NCI-H748 (cell line): ENCODE measurements around the gene ADCY3.
"Not testable (repeated sequence)": the region's sequence is repeated elsewhere in the genome, so short reads cannot be mapped to it uniquely, and the experiment has no call there.

ENCODE experiments used
- DNase-seq: peaks from one replicate; lab custom pipeline; 2025; ENCODE audit not compliant: unreplicated experiment; lab: John Stamatoyannopoulos, UW

ADCY3 gene

DNA sequence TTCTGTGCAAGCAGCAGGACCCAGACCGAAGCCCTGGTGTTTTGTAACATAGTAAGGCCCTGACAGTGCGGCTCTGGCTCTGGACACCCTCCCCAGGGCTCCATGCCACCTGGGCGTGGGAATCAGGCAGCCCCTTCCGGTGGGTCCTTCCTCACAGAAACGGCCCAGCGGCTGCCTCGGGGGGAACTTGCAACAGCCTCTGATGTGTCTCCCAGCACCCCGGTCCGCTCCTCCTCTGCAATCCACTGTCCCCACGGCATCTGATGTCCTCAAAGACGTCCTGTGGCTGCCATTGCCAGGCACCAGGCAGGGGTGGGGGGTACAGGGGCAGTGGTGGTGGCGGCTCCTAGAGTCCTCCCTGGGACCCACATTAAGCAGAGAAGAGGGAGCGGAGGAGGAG, 68.0 kb downstream of the ADCY3 start:
- DNase-seq: no peak

DNA sequence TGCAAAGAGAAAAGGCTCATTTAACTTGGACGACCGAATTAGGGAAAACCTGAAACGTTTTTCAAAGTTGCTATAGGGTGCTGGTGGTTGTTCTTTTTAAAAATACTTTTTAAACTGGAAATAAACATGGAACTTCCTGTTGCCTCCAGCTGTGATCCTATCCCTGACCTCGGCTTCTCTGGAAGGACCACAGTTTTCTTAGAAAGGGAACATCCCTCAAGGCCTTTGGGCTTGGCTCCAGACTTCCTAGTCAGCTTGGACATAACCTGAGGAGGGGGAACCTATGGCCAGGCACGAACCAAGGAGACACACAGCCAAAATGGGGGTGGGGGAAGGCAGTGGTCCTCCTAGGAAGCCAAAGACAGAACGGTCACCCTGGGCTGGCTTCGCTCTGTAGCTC, 69.1 kb downstream of the ADCY3 start:
- DNase-seq: no peak

DNA sequence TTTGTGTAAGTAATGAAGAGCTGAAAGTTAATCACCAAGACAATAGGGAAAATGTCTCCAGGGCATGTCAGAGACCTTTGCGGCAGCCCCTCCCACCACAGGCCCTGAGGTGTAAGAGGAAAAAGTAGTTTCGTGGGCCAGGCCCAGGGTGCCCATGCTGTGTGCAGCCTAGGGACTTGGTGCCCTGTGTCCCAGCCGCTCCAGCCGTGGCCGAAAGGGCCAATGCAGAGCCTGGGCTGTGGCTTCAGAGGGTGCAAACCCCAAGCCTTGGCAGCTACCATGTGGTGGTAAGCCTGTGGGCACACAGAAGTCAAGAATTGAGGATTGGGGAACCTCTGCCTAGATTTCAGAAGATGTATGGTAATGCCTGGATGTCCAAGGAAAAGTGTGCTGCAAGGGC, 74.3 kb downstream of the ADCY3 start:
- no peak for DNase-seq

DNA sequence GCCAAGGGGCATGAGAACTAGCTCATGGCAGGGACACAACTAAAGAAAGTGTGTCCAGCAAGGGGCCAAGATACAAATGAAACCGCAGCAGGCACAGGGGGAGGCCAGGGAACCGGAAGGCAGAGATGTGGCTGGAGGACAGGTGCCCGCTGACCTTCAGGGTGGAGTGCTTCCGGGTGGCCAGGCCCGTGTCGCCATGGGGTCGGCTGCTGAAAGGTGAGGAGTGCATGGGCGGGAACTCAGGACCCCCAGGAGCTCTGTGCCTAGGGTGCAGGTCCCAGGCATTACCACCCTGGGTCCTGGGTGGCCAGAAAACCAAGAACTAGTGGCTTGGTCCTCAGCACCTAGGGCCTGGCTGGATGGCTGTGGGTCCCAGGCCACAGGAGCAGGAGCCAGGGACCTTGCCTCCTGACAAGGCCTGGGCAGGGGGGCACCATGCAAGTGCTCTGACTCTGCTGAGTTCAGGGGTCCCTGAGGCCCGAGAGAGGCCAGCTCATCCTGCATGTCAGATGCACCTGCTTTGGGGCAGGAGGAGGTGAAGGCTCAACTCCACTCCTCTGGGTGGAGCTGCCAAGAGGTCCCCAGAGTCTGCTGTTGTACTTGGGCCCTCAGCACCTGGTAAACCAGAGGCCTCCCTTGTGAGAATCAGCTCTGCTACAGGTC, 75.9 kb downstream of the ADCY3 start:
- DNase-seq: no peak

DNA sequence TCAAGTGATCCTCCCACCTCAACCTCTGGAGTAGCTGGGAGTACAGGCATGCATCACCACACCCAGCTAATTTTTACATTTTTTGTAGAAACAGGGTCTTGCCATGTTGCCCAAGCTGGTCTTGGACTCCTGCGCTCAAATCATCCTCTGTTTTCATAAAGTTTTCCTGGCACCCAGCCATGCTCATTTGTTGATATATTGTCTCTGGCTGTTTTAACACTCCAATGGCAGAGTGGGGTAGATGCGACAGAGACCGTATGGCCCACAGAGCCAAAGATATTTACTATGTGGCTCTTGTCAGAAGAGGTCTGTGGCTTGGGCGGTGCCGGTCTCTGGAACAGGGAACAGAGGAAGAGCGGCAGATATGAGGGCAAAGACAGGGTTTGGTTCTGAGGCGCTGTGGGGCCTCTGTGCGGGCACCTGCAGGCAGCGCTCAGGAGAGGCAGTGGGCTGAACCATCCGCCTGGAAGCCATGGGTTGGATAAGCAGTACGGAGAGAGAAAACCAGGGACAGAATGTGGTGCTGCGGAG, 76.6 kb downstream of the ADCY3 start:
- DNase-seq: no peak

DNA sequence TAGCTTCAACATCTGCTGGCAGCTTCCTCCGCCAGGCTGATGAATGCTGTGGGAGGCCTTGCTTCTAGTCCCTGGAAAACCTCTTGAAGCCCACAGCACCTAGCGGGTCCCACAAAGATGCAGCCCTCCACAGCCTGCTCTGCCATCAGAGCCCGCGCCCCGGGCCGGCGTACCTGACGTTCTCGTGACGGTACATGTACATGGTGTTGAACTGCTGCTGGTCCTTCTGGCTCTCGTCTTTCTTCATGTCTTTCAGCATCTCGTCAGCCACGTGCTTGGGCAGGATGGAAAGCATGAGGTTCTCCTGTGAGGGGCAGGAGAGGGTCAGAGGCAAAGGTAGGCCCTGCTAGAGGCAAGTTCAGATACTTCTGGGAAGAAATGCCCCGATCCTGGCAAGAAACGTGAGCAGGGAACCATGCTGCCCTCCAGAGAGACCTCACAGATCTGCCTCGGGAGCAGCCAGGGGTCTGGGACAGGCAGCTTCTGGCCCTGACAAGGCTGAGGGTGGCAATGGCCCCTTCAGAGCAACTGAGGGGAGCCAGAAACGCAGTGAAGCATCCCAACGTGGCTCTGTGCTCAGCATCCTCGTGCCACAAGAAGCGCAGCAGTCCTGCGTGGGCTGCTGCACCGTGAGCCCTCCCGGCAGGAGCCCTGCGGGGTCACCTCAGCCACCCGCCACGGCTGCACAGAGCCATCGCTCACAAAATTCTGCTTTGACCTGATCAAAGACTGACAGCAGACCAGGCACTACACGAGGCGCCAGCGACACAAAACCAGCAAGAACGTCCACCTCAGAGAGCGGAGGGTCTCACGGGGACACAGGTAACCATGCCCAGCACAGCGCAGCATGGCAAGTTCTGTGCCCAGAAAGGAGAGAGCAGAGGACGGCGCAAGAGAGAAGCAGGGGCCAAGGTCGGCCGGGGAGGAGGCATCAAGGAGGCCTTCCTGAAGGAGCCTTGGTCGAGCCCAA, 77.7 kb downstream of the ADCY3 start:
- no peak for DNase-seq

DNA sequence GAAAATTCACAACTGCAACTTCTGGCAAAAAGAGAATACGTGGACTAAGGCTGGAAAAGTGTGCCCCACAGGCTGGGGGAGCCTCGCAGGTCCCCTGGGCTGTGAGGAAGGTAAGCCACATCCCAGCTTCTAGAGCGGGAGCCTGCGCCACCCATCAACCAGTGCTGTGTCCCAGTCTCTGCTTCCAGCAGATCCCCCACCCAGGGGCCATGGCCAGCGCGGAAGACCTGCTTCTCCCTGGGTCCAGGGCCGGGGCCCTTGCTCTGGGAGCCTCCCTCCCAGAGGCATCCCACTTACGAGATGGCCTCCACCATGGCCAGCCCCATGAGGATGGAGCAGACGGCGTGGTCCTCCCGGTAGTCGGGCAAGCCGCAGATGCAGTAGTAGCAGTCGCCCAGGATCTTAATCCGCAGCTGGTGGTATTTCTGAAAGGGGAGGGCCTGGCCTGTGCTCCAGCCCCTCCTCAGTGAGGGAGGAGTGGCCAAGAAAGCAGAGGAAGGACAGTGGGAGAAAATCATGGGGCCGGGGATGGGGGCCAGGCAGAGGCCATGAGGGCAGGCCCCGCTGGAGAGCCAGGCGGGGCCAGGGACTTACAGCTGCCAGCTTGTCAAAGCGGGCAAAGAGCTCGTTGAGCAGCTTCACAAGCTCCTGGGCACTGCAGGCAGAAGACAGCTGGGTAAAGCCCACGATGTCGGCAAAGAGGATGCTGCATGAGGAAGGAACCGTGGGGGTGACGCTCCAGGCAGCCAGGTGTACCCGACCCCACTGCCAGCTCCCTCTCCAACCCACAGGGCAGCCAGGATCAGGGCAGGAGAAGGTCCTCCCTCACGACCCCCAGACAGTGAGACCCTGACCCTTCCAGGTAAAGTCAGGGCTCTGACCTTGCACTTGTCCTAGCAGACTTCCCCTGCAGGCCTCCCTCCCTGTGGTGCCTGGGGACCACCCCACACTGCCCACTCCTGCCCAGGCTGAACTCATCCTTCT, 78.8 kb downstream of the ADCY3 start:
- DNase-seq: no peak

DNA sequence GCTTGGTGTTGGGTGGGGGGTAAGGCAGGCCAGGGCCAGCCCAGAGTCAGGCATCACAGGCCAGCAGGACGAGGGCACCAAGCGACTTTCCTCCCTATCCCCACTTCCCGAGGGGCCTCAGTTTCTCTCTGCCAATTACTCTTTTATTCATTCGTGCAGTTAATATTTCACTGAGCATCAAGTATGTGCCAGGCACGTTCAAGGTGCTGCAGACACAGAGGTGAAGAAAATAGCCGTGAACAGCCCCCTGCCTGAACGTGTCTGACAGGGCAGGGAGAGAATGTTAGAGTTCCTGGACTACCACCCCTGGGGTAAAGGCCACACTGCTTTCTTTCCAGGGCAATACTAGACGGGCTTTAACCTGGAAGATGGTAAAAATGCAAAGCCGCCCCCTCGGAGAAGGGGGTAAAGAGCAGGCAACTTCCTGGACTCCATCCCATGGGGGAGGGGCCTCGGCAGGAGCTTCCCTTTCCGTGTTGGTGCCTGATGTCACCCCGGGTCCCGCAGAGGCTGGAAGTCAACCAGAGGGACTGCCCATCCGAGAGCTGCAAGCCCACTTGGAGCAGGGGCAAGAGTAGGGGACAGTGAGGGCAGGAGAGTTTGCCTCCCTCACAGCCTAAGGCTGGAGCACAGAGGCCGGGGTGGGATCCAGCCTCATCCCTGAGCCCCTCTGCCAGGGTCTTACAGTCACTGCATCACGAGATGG, 79.7 kb downstream of the ADCY3 start:
- DNase-seq: no peak

DNA sequence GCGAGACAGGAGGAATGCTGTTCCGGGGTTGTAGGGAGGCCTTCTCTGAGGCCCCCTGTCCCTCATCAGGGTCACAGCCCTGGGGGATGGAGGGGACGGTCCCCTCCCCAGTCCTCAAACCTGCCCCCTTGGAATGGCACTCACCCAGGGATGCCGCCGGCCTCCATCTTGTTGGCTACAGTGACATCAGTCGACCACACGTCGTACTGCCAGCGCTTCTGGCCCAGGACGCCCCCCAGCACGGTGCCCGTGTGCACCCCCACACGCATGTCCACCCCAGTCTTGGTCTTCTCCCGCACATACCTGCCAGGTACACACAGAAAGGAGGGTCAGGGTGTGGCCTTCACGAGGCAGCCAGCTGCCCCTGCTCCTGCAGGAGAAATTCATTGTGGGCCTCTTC, 80.3 kb downstream of the ADCY3 start:
- DNase-seq: no peak

DNA sequence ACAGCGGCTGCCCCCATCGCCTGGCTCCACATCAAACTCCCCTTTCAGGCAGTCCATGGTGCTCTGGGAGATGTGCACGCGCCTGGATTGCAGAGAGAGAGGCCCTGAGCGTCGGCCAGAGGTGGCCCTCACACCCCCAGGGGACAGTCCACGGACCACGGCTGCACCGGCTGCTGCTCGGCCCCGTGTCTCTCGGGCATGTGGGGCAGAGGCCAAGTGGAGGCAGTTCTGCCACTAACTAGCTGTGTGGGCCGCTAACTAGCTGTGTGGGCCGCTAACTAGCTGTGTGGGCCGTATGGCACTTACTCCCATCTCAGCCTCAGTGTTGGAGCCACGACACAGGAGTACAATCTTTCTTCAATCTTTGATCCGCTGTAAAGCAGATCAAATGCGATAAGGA, 81.5 kb downstream of the ADCY3 start:
- DNase-seq: no peak

DNA sequence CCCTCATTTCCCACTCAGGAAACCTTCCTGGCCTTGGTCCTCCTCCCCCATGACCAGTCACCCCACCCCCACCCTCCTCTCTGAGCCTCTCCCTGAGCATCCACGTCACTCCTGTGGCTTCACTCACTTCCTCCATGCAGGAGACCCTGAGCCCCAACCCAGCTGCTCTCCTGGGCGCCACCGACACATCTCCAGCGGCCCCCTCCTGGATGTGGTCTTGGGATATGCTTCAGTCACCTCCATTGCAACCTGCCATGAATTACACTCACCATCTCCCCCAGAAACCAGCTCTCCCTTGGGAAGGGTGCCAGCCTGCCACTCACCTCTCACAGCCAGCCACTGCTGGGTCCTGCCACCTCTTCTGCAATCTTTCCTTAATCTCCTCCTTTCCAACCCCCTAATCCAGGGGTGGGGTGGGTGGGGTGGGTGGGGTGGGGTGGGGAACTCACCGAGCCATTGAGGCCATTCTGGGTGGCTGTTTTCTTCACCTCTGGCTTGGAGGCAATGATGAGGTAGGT, 82.0 kb downstream of the ADCY3 start:
- DNase-seq: no peak

DNA sequence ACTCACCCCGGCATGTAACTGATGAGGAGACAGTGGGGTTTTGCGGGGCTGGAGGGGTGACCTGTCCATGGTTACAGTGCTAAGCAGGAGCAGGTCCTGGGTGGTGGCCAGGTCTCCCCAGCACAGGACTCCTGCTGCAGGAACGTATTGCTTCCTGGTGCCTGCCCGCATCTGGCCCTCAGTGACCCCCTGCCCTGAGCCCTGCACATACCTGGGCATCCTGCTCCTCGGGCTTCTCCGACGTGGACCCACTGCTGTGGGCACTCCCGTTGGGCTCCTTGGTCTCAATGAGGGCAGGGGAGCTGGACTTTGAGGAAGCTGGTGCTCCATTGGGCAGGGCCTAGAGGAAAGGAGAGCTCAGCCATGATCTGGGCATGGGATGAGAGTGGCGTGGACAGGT, 83.3 kb downstream of the ADCY3 start:
- no peak for DNase-seq

DNA sequence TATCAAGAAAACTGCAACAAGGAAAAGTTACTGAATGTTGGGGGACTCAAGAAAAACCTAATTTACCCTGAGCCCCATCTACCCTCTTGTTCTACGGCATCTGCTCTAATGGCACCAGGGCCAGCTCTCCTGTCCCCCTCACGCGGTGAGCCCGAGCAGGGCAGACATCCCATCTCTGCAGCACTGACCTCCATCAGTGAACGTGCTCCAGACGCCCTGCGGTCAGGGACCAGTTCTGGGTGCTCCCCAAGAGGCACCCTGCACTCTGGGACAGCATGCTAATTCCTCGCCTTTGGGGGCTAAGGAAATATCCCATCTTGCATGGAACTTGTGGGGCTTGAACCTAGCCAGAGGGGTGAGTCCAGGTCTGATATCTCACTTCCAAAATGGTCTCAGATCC, 83.8 kb downstream of the ADCY3 start:
- no peak for DNase-seq

DNA sequence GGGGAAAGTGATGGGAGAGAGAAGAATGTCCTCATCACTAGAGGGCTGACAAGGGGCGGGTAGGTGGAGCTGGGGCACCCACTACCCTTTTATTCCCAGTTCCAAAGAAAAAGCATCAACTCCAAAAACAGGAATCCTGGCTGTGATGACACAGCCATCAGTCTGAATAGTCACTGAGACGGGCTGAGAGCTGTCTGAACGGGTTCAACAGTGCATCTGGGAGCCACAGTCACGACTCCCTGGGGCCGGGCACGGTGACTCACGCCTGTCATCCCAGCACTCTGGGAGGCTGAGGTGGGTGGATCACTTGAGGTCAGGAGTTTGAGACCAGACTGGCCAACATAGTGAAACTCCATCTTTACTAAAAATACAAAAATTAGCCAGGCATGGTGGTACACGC, 84.6 kb downstream of the ADCY3 start:
- not testable (repeated sequence) for DNase-seq

DNA sequence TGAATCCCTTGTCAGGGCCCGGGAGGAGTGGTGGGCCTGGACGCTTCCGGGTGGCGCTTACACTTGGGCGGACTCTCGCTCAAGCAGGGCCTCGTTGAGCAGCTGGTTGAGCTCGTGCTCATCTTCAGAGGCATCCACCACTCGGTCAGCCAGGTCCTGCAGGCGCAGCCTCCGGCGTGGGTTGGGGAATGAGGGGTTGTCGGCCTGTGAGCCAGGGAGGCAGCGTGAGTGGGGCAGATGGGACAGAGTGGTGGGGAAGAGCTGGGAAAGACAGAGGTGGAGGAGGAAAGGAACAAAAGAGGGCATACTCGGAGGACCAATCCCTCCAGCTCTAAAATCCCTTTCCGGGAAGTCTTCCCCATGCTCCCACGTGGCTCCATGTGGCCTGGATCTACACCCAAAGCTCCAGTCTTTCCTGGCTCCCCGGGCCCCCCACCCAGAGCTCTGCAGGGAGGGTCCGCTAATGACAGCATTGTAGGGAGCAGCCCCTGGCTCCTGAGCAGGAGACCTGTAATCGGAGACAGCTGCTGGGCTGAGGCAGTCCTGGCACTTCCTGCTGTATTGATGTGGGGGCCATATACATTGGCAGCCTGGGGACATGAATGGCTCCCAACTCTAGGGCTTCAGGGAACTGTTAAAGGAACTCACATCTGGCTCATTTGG, 85.2 kb downstream of the ADCY3 start:
- DNase-seq: no peak

DNA sequence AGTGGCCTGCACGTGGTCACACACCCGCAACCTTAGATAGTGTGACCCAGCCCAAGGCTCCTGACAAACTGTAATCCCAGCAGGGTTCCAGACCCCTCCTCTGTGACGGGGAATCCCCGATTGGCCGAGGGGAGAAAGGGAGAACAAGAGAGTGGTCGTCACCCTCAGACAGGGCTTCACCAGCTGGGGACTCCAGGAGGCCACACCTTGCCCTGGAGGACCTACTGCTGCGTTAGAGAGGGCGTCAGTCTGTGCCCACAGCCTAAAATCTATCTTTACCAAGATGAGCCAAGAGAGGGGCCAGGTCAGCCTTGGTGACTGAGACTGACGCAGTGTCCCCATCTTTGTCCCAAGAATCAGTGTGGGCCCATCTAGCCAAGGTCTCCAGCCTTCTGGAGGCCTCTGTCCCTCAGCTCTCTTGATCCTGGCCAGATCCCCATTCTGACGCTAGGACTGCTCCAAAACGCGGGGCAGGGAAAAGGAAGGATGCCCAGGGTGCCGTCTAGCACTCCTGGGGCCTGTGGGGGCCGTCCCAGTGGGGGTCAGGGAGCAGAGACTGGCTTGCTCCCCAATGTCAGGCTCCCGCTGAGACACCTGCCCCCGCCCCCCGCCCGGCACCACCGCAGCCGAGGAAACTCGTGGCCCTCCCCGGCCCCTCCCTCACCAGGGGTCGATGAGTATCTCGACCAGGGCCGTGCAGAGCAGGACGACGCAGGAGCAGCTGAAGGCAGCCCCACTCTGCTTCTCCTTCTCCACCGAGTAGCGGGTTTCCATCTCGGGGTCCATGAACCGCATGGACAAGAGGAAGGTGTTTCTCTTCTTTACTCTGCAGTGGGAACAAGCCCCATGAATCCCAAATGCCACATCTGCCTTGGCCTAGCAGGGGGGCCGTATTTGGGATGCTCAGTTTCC, 86.0 kb downstream of the ADCY3 start:
- DNase-seq: no peak

DNA sequence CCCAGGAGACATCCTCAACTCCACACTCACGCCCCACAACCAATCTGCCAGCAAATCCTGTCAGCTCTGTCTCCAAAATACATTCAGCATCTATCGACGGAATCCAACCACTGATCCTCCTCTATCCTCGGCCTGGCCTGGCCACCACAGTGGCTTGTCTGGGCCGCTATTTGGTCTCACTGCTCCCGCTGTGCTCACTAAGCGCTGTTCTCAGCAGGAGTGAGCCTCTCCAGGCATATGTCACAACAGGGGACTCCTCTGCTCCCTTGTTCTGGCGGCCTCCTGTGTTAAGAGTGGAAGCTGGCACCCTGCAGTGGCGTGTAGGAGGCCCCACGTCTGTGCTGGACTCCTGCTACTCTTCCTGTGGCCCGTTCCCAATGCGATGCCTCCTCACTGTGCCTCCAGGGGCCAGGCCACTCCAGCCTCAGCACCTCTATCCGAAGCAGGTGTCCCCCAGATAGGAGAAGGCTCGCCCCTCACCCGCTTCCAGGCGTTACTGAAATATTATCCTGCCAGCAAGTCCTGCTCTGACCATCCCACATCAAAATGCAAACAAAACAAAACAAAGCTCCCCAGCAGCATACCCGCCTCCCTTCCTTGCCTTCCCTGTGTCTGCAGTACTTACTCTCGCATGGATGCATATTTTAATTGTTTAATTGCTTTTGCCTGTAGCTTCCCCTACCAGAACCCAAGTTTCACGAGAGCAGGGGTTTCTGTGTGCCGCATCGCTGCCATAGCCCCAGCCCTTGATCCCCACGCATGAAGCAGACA, 86.9 kb downstream of the ADCY3 start:
- peak; percentile 24 for DNase-seq

DNA sequence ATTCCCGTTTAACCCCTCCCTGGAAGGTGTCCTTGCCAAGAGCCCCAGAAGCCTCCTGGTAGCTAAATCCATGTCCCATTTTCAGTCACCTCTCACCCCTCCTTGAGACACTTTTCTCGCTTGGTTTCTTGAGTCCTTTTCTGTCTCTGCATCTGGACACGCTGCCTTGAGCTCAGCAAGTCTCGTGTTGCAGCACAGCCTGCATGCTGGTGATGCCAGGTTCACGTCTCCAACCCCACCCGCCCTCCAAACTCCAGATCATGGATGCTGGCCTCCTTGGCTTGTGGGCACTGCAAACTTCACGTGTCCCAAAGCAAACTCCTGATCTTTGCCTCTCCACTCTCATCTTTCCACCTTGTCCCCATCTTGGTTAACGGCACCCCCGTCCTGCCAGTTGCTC, 87.5 kb downstream of the ADCY3 start:
- DNase-seq: no peak
